GM23338 (cell line): Measurements from ENCODE around the gene GPD1.

Experiments used
- CREB1 ChIP-seq: fragments of 250-450 bp; sonication (Bioruptor Pico); IDR thresholded peaks from 2 replicates; pipeline ENCODE4 v1.5.0; 2020; ENCODE audit warnings: low read depth, mild to moderate bottlenecking, moderate library complexity
- EZH2 ChIP-seq: fragments of 200-600 bp; sonication (generic); IDR thresholded peaks from one replicate; pipeline ENCODE4 v1.8.0; 2017; ENCODE audit warnings: antibody characterized with exemption, mild to moderate bottlenecking, low read depth; ENCODE audit not compliant: unreplicated experiment
- EZH2phosphoT487 ChIP-seq: fragments of 200-600 bp; sonication (generic); IDR thresholded peaks from one replicate; pipeline ENCODE4 v1.8.1; 2018; ENCODE audit warnings: antibody characterized with exemption; ENCODE audit not compliant: unreplicated experiment
- NANOG ChIP-seq: IDR thresholded peaks from 2 replicates; pipeline ENCODE4 v1.6.1; 2016; ENCODE audit warnings: antibody characterized with exemption, borderline replicate concordance
- POLR2AphosphoS5 ChIP-seq: IDR thresholded peaks from 2 replicates; pipeline ENCODE4 v1.6.1; 2016; ENCODE audit warnings: antibody characterized with exemption, low read depth
- REST ChIP-seq: IDR thresholded peaks from one replicate; pipeline ENCODE4 v1.6.1; 2018; ENCODE audit warnings: antibody characterized with exemption; ENCODE audit not compliant: unreplicated experiment
- STAT1 ChIP-seq: IDR thresholded peaks from one replicate; pipeline ENCODE4 v1.6.1; 2016; ENCODE audit warnings: antibody characterized with exemption; ENCODE audit not compliant: unreplicated experiment
- ZNF331 ChIP-seq: fragments of 250-450 bp; sonication (Bioruptor Pico); IDR thresholded peaks from 2 replicates; pipeline ENCODE4 v1.5.0; 2020; ENCODE audit warnings: low read depth, mild to moderate bottlenecking, moderate library complexity
- ZNF462 ChIP-seq: fragments of 250-450 bp; sonication (Bioruptor Pico); IDR thresholded peaks from 2 replicates; pipeline ENCODE4 v1.5.0; 2020; ENCODE audit warnings: mild to moderate bottlenecking, moderate library complexity
- TF ChIP-seq, protein P1 (sequence below), 2 experiments: fragments of 200-600 bp in 1 of 2; sonication (generic) in 1 of 2; conservative IDR thresholded peaks; 2 replicates each; pipeline versions ENCODE4 v1.5.1 to v1.6.1; 2016 to 2017; ENCODE audit warnings: antibody characterized with exemption in 2 of 2, low read depth in 2 of 2, mild to moderate bottlenecking in 2 of 2, moderate library complexity in 1 of 2
- TF ChIP-seq, protein P2 (sequence below): IDR thresholded peaks from 2 replicates; pipeline ENCODE4 v1.6.1; 2016; ENCODE audit warnings: antibody characterized with exemption

GRCh38 chr12:50101663-50102062 is 2.1 kb upstream of the GPD1 start:
- no peak for TF ChIP-seq EZH2
- TF ChIP-seq, protein P1, sequence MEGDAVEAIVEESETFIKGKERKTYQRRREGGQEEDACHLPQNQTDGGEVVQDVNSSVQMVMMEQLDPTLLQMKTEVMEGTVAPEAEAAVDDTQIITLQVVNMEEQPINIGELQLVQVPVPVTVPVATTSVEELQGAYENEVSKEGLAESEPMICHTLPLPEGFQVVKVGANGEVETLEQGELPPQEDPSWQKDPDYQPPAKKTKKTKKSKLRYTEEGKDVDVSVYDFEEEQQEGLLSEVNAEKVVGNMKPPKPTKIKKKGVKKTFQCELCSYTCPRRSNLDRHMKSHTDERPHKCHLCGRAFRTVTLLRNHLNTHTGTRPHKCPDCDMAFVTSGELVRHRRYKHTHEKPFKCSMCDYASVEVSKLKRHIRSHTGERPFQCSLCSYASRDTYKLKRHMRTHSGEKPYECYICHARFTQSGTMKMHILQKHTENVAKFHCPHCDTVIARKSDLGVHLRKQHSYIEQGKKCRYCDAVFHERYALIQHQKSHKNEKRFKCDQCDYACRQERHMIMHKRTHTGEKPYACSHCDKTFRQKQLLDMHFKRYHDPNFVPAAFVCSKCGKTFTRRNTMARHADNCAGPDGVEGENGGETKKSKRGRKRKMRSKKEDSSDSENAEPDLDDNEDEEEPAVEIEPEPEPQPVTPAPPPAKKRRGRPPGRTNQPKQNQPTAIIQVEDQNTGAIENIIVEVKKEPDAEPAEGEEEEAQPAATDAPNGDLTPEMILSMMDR (conservative IDR thresholded peaks at IDR 0.05; ENCODE audit: low read depth in 2 of 2), result peak; percentile 55 to 70
- TF ChIP-seq EZH2phosphoT487, result no peak
- TF ChIP-seq REST, result no peak
- no peak for TF ChIP-seq POLR2AphosphoS5
- TF ChIP-seq CREB1 (CRISPR knock-in tag), result no peak
- TF ChIP-seq ZNF462 (CRISPR knock-in tag), result no peak
- TF ChIP-seq NANOG, result no peak
- TF ChIP-seq ZNF331 (CRISPR knock-in tag), result no peak
- TF ChIP-seq, protein P2, sequence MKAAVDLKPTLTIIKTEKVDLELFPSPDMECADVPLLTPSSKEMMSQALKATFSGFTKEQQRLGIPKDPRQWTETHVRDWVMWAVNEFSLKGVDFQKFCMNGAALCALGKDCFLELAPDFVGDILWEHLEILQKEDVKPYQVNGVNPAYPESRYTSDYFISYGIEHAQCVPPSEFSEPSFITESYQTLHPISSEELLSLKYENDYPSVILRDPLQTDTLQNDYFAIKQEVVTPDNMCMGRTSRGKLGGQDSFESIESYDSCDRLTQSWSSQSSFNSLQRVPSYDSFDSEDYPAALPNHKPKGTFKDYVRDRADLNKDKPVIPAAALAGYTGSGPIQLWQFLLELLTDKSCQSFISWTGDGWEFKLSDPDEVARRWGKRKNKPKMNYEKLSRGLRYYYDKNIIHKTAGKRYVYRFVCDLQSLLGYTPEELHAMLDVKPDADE, result no peak
- no peak for TF ChIP-seq STAT1
